Epithelial cell of esophagus (primary cell): ENCODE results near the gene CALD1.
A peak's percentile ranks its signal among the peaks of the same experiment; 100 is the strongest.

Experiments used
- DNase-seq: peaks from one replicate; pipeline ENCODE4 v3.0.0; 2010; ENCODE audit warnings: low read depth
- H3K4me3 ChIP-seq: 2 replicates; pipeline ENCODE4 v1.5.1; 2011; ENCODE audit warnings: mild to moderate bottlenecking, low read length, control low read depth
- TF ChIP-seq, protein P1 (sequence below): IDR thresholded peaks from 2 replicates; pipeline ENCODE4 v1.5.1; 2011; ENCODE audit warnings: low read depth, mild to moderate bottlenecking, low read length, control low read depth, inconsistent platforms; ENCODE audit not compliant: insufficient read depth; ENCODE audit errors: missing control alignments

The CALD1 gene, protein sequence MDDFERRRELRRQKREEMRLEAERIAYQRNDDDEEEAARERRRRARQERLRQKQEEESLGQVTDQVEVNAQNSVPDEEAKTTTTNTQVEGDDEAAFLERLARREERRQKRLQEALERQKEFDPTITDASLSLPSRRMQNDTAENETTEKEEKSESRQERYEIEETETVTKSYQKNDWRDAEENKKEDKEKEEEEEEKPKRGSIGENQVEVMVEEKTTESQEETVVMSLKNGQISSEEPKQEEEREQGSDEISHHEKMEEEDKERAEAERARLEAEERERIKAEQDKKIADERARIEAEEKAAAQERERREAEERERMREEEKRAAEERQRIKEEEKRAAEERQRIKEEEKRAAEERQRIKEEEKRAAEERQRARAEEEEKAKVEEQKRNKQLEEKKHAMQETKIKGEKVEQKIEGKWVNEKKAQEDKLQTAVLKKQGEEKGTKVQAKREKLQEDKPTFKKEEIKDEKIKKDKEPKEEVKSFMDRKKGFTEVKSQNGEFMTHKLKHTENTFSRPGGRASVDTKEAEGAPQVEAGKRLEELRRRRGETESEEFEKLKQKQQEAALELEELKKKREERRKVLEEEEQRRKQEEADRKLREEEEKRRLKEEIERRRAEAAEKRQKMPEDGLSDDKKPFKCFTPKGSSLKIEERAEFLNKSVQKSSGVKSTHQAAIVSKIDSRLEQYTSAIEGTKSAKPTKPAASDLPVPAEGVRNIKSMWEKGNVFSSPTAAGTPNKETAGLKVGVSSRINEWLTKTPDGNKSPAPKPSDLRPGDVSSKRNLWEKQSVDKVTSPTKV

DNA sequence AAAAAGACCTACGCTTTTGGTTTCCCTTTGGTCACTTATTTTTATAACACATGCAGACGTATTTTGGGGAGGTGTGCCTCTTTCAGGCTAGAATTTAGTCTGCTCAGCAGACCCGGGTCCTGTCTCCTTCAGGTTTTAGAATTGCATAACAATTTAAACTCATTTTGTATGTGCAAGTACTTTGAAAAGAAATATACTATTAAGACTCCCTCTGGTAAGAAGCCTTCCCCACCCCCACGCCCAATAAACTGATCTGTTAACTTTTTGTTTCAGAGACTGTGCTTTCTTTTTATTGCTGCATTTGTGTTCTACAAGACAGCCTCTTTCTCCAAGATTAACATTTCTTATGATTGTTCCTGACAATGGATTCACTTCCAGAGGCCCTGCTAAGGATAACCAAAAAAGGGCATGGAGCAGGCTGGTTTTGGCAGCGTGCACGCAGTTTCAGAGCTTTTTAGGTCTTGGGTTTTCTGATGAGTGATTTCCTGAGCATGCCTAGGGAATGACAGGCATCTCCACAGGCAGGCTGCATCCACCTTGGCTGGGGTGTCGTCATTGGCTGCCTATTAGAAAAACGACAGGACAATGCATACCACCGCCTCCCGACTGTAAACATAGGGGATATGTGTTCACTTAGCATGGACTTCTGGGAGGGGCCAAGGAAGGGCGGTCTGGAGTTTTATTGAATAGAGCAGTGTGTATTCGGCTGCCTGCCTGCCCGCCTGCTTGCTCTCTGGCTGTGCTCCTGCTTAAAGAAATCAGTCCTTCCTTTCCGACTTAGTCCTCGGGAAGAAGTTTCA lies at the start of gene CALD1:
Gene CALD1 (plus strand): TSS at position 694 of the 800 bp plus-strand sequence. CDS start 88,100 bp downstream, outside the sequence.
- TF ChIP-seq, protein P1, sequence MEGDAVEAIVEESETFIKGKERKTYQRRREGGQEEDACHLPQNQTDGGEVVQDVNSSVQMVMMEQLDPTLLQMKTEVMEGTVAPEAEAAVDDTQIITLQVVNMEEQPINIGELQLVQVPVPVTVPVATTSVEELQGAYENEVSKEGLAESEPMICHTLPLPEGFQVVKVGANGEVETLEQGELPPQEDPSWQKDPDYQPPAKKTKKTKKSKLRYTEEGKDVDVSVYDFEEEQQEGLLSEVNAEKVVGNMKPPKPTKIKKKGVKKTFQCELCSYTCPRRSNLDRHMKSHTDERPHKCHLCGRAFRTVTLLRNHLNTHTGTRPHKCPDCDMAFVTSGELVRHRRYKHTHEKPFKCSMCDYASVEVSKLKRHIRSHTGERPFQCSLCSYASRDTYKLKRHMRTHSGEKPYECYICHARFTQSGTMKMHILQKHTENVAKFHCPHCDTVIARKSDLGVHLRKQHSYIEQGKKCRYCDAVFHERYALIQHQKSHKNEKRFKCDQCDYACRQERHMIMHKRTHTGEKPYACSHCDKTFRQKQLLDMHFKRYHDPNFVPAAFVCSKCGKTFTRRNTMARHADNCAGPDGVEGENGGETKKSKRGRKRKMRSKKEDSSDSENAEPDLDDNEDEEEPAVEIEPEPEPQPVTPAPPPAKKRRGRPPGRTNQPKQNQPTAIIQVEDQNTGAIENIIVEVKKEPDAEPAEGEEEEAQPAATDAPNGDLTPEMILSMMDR: no peak
- DNase-seq: peak; percentile 99
- H3K4me3 ChIP-seq: peak within 1 kb of the TSS; percentile 67

DNA sequence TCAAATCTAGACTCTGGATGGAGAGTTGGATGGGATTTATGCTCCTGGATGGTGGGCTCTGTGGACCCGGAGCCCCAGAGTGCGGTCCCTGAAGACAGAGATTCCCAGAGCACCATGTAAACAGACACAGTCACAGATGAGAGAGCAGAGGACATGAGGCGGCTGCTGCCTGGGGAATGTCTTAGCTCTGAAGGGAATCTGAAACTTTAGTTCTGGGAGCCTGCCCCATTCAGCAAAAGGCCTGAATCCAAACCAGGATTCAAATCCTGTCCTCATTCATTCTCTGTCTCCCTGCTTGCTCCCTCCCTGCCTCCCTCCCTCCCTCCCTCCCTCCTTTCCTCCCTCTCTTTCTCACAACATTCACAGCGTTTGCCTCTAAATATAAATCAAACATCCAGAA lies 49.5 kb upstream of the CALD1 start:
- DNase-seq: no peak
- TF ChIP-seq, protein P1: no peak
- H3K4me3 ChIP-seq: no peak overlapping the region

DNA sequence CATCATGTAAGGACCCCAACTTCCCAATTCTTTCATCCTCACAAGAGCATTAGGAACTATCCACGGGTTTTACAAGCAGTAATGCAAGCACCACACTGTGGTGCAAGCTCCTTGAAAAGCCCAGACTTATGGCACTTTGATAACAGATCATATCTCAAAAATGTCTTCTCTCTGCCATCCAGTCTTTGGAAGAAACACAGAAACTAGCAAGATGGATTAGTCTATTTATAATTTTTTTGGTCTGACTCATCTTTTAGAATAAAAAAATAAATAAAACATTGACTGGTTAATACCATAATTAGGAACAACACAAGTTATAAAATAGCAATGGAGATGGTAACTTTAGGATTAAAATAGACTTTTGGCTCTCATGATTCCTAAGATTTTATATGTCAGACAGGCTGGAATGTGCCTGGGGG lies 49.0 kb upstream of the CALD1 start:
- TF ChIP-seq, protein P1: no peak
- no peak for DNase-seq
- H3K4me3 ChIP-seq: no peak overlapping the region

DNA sequence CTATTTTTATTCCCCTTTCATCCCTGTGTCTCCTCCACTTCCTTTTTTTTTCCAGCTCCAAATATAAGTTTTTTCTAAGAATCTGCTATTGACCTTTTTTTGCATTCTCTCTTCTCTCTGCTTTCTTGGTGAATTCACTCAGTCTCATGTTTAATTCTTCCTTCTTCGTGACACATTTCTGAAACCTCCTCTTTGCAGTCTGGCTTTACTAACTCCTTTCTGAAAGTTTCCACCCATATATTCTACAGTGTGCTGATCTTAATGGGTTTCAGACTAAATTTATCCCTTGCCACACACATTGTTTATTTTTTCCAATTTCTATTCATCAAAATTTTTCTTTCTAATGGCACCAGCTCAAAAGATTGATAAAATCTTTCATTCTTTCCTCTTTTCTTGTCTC lies 47.8 kb upstream of the CALD1 start:
- DNase-seq: no peak

DNA sequence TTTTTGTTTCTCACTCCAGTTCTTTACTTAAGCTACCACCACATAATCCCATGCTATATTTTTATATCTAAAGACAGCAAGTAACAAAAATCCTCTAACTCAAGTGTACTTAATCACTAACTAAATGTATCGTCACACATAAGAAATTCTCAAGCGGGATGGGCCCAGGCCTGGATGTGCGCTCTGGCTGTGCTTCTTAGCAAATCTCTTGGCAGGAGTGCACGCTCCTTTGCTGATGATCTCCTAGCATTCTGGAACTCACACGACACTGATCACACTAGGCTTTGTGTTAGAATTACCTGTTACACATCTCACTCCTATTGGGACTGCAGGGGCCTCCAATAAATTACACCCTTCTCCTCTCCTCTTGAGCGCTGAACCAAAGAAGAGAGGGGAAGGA lies 46.7 kb upstream of the CALD1 start:
- TF ChIP-seq, protein P1: no peak

More for the DNA sequence above, 47.8 kb upstream of the CALD1 start:
- no peak overlapping the region for H3K4me3 ChIP-seq
- TF ChIP-seq, protein P1: no peak

DNA sequence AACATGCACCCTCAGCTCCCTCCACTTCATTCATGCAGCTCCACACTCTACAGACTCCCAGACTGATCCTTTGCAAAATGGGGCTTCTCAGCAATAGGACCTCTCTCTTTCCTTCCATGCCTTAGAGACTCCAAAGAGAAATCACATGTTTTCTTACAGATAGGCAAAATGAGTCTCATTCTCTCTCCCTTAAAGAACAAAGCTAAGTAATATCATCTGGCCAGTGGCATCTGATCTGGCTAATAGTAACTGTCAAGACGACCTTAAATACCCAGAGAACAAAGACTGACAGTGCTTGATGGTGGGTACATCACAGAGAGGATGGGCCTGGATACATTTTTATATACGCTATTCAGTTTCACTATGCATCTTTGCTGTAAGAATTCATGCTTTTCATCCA lies 43.1 kb upstream of the CALD1 start:
- TF ChIP-seq, protein P1: no peak
- DNase-seq: no peak
- H3K4me3 ChIP-seq: no peak overlapping the region

More for the DNA sequence above, 46.7 kb upstream of the CALD1 start:
- no peak overlapping the region for H3K4me3 ChIP-seq
- DNase-seq: no peak
